ENCODE data around the gene CCNI2. TPM values are rescaled to one million over a fixed set of nuclear protein-coding genes. Genes with fewer than 3 reads are reported as not detected.
"Not testable (repeated sequence)": the region's sequence is repeated elsewhere in the genome, so short reads cannot be mapped to it uniquely, and the experiment has no call there.

The CCNI2 gene
- polyA plus RNA-seq, 3 donors from 2014 or later = 0.13 to 1.3 TPM; not detected in 1

- no peak for DNase-seq
- no peaks in the 10 kb centered on the region for H3K36me3 Mint-ChIP-seq
- no peak overlapping the region for H3K27ac Mint-ChIP-seq
- H3K9me3 Mint-ChIP-seq = no peaks in the 10 kb centered on the region
- no peaks in the 10 kb centered on the region for H3K4me1 Mint-ChIP-seq
- H3K27me3 Mint-ChIP-seq (ENCODE audit: low read depth in 3 of 3) = peaks cover 6 to 11% (median 10%) of the 10 kb centered on the region in 3 donors
- H3K4me3 Mint-ChIP-seq = no peak overlapping the region
These were observed 38.6 kb downstream of the CCNI2 start for GRCh38 chr5:132785864-132786263.

- Mint-ChIP-seq H3K4me3 (no peak overlapping the region), H3K9me3 (no peaks in the 10 kb centered on the region), H3K4me1 (no peaks in the 10 kb centered on the region), H3K27ac (no peak overlapping the region), H3K27me3 (ENCODE audit: low read depth in 3 of 3) (peaks cover 4 to 6% (median 6%) of the 10 kb centered on the region in 3 donors), H3K36me3 (no peaks in the 10 kb centered on the region)
- DNase-seq = no peak
These were observed 39.9 kb downstream of the CCNI2 start for GRCh38 chr5:132787076-132787475.

GRCh38 chr5:132788508-132788907 lies 41.3 kb downstream of the CCNI2 start:
- H3K9me3 Mint-ChIP-seq = no peaks in the 10 kb centered on the region

GRCh38 chr5:132788990-132789886 lies 42.0 kb downstream of the CCNI2 start:
- DNase-seq = no peak
- H3K4me1 Mint-ChIP-seq = no peaks in the 10 kb centered on the region
- peaks cover 0 to 2% (median 2%) of the 10 kb centered on the region in 3 donors for H3K27me3 Mint-ChIP-seq (ENCODE audit: low read depth in 3 of 3)
- H3K36me3 Mint-ChIP-seq = no peaks in the 10 kb centered on the region
- H3K27ac Mint-ChIP-seq = no peak overlapping the region
- H3K9me3 Mint-ChIP-seq = no peaks in the 10 kb centered on the region
- H3K4me3 Mint-ChIP-seq = no peak overlapping the region

More at GRCh38 chr5:132788508-132788907, 41.3 kb downstream of the CCNI2 start:
- DNase-seq = no peak
- Mint-ChIP-seq H3K27ac (no peak overlapping the region), H3K36me3 (no peaks in the 10 kb centered on the region), H3K4me1 (no peaks in the 10 kb centered on the region), H3K27me3 (ENCODE audit: low read depth in 3 of 3) (peaks cover 0 to 3% (median 2%) of the 10 kb centered on the region in 3 donors), H3K4me3 (no peak overlapping the region)

- Mint-ChIP-seq H3K36me3 (no peaks in the 10 kb centered on the region), H3K4me3 (no peak overlapping the region), H3K27me3 (ENCODE audit: low read depth in 3 of 3) (peaks cover 0 to 2% (median 2%) of the 10 kb centered on the region in 3 donors), H3K27ac (no peak overlapping the region), H3K9me3 (no peaks in the 10 kb centered on the region), H3K4me1 (no peaks in the 10 kb centered on the region)
- no peak for DNase-seq
These were observed 43.1 kb downstream of the CCNI2 start for GRCh38 chr5:132790201-132790865.

GRCh38 chr5:132791026-132791425 lies 43.8 kb downstream of the CCNI2 start:
- no peaks in the 10 kb centered on the region for H3K36me3 Mint-ChIP-seq
- H3K4me3 Mint-ChIP-seq = no peak overlapping the region
- H3K9me3 Mint-ChIP-seq = no peaks in the 10 kb centered on the region
- DNase-seq = no peak
- no peaks in the 10 kb centered on the region for H3K4me1 Mint-ChIP-seq
- H3K27ac Mint-ChIP-seq = no peak overlapping the region
- H3K27me3 Mint-ChIP-seq (ENCODE audit: low read depth in 3 of 3) = peaks cover 0 to 2% (median 2%) of the 10 kb centered on the region in 3 donors

- Mint-ChIP-seq H3K9me3 (no peaks in the 10 kb centered on the region), H3K27ac (no peak overlapping the region), H3K4me1 (no peaks in the 10 kb centered on the region), H3K36me3 (no peaks in the 10 kb centered on the region), H3K4me3 (no peak overlapping the region), H3K27me3 (ENCODE audit: low read depth in 3 of 3) (peaks cover 7 to 12% (median 10%) of the 10 kb centered on the region in 3 donors)
- no peak for DNase-seq
These were observed 50.4 kb downstream of the CCNI2 start for GRCh38 chr5:132797651-132798050.

GRCh38 chr5:132799392-132799791 lies 52.2 kb downstream of the CCNI2 start:
- no peak for DNase-seq
- Mint-ChIP-seq H3K36me3 (no peaks in the 10 kb centered on the region), H3K27ac (no peak overlapping the region), H3K27me3 (ENCODE audit: low read depth in 3 of 3) (peaks cover 10 to 15% (median 14%) of the 10 kb centered on the region in 3 donors), H3K4me1 (no peaks in the 10 kb centered on the region), H3K9me3 (no peaks in the 10 kb centered on the region), H3K4me3 (no peak overlapping the region)

GRCh38 chr5:132800545-132800944 lies 53.3 kb downstream of the CCNI2 start:
- DNase-seq = no peak
- Mint-ChIP-seq H3K36me3 (no peaks in the 10 kb centered on the region), H3K27me3 (ENCODE audit: low read depth in 3 of 3) (peaks cover 12 to 20% (median 17%) of the 10 kb centered on the region in 3 donors), H3K27ac (no peak overlapping the region), H3K4me3 (no peak overlapping the region), H3K4me1 (no peaks in the 10 kb centered on the region), H3K9me3 (no peaks in the 10 kb centered on the region)

GRCh38 chr5:132802044-132802684 lies 54.9 kb downstream of the CCNI2 start:
- Mint-ChIP-seq H3K4me3 (no peak overlapping the region), H3K9me3 (no peaks in the 10 kb centered on the region), H3K36me3 (no peaks in the 10 kb centered on the region), H3K27ac (no peak overlapping the region), H3K27me3 (ENCODE audit: low read depth in 3 of 3) (peaks cover 12 to 23% (median 17%) of the 10 kb centered on the region in 3 donors), H3K4me1 (no peaks in the 10 kb centered on the region)
- DNase-seq = no peak

- H3K9me3 Mint-ChIP-seq, H3K36me3 Mint-ChIP-seq, H3K4me3 Mint-ChIP-seq, H3K4me1 Mint-ChIP-seq, H3K27ac Mint-ChIP-seq, DNase-seq: not testable (repeated sequence)
- peaks cover 15 to 26% (median 21%) of the 10 kb centered on the region in 3 donors for H3K27me3 Mint-ChIP-seq (ENCODE audit: low read depth in 3 of 3)
These were observed 55.5 kb downstream of the CCNI2 start for GRCh38 chr5:132802685-132803066.

Data from immature natural killer cell (primary cell).